GM23338 (cell line): ENCODE results near the gene ZNF700.

Experiments
- CREB1 ChIP-seq: fragments of 250-450 bp; sonication (Bioruptor Pico); IDR thresholded peaks from 2 replicates; pipeline ENCODE4 v1.5.0; 2020; ENCODE audit warnings: low read depth, mild to moderate bottlenecking, moderate library complexity
- CTCF ChIP-seq, 2 experiments: fragments of 200-600 bp in 1 of 2; sonication (generic) in 1 of 2; conservative IDR thresholded peaks; 2 replicates each; pipeline versions ENCODE4 v1.5.1 to v1.6.1; 2016 to 2017; ENCODE audit warnings: antibody characterized with exemption in 2 of 2, low read depth in 2 of 2, mild to moderate bottlenecking in 2 of 2, moderate library complexity in 1 of 2
- EZH2 ChIP-seq: fragments of 200-600 bp; sonication (generic); IDR thresholded peaks from one replicate; pipeline ENCODE4 v1.8.0; 2017; ENCODE audit warnings: antibody characterized with exemption, mild to moderate bottlenecking, low read depth; ENCODE audit not compliant: unreplicated experiment
- REST ChIP-seq: IDR thresholded peaks from one replicate; pipeline ENCODE4 v1.6.1; 2018; ENCODE audit warnings: antibody characterized with exemption; ENCODE audit not compliant: unreplicated experiment
- ZNF462 ChIP-seq: fragments of 250-450 bp; sonication (Bioruptor Pico); IDR thresholded peaks from 2 replicates; pipeline ENCODE4 v1.5.0; 2020; ENCODE audit warnings: mild to moderate bottlenecking, moderate library complexity

- no peak for TF ChIP-seq REST
- no peak for TF ChIP-seq CTCF (conservative IDR thresholded peaks at IDR 0.05; ENCODE audit: low read depth in 2 of 2)
- no peak for TF ChIP-seq ZNF462
- TF ChIP-seq CREB1 (CRISPR knock-in tag), result no peak
- TF ChIP-seq EZH2, result no peak
These were observed 42.3 kb upstream of the ZNF700 start for GRCh38 chr19:11882606-11883005.
